SW 1271 (cell line): ENCODE measurements around the gene COL2A1.

Experiments used
- DNase-seq, 2 experiments: peaks; one replicate each; lab custom pipeline; 2025; lab: John Stamatoyannopoulos, UW

COL2A1 gene

DNA sequence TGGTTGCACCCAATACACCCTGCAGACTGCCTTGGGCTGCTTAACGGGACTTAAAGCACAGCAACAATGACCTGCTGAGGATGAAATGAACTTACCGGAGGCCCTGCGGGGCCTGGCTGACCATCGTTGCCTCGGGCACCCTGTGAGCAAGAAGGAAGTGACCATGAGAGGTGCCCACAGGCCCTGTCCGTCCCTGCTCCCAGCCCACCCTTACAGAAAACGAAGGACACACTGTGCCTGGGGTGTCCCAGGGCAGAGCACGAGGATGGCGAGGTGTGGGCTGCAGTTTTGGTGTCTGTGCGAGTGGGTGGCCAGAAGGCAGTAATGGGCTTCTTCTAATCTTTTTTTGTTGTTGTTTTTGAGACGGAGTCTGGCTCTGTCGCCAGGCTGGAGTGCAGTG is 14.6 kb downstream of the COL2A1 start:
- DNase-seq, result no peak

DNA sequence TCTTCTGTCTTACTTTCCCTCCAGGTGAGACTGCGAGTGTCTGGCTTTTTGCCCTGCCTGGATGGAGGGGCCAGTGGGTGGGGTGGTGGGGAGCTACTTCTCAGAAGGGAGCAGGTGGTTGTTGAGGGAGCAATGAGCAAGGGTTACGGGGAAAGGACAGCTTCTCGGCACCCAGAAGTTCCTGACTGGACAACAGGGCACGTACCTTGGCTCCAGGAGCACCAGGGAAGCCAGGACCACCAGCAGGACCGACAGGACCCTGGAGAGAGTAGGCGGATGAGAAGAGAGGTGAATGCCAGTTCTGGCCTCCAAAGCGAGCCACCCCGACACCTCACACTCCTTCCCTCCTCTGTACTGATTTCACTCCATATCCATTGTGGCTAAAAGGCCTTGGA is 15.3 kb downstream of the COL2A1 start:
- no peak for DNase-seq

GRCh38 chr12:47988073-47989022 is 15.9 kb downstream of the COL2A1 start:
- no peak for DNase-seq

GRCh38 chr12:47987411-47988072 is 16.7 kb downstream of the COL2A1 start:
- DNase-seq, result no peak

DNA sequence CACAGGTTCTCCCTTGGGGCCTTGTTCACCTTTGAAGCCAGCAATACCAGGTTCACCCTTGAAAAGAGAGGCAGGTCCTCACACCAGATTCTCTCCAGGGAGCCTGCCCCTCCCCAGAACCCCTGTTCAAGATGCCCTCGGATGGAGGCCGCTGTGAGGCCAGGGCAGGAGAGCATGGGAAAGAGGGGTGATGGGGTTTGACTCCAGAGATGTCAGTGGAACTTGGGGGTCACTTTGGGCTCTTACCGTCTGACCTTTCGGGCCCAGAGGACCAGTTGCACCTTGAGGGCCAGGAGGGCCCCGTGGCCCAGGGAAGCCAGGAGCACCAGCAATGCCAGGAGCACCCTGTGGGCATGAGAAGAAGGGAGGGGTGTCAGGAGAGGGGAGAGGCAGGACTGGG is 17.4 kb downstream of the COL2A1 start:
- DNase-seq, result no peak

GRCh38 chr12:47986291-47986660 is 18.0 kb downstream of the COL2A1 start:
- no peak for DNase-seq

DNA sequence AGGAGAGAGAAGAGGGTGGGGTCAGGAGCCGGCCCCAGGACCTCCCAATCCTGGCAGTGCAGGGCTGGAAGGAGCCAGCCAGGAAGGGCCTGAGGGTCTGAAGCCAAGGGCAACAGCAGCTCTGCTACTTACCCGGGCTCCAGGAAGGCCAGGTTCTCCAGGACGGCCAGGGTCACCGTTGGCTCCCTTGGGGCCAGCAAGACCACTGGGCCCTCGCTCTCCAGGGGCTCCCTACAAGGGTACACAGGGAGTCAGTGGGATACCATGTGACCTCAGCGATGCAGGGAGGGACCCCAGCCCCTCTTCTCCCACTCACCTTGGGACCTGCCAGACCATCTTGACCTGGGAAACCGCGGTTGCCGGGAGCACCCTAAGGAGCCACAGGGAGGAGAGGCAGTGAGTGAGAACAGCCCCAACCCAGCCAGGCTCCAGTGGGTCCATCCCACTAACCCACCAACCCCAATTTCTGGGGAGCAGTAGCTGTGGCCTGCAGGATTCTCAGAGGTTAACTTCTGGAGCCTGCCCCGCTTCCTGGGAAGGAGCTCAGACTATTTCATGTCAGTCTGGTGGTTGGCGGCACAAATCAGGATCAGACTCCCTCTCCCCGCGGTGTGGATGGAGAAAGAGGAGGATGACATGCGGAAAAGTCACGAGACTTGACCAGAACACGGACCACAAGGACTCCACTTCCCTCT is 18.5 kb downstream of the COL2A1 start:
- DNase-seq, result no peak

GRCh38 chr12:47984331-47984801 is 19.9 kb downstream of the COL2A1 start:
- no peak for DNase-seq

GRCh38 chr12:47983541-47984115 is 20.6 kb downstream of the COL2A1 start:
- no peak for DNase-seq

DNA sequence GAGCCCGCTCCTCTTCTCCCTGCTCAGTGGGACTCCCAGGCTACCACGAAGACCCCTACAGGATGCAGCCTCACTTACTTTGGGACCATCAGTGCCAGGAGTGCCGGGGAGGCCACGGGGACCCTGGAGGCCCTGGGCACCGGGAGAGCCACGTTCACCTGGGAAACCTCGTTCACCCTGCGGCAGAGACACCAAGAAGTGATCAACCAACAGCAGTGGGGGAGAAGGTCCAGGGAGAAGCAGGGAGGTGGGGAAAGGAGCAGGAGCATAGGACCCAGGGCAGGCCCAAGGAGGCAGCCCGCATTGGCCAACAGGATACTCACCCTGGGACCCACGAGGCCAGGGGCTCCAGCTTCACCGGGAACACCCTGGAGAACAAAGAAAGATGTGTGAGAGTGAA is 21.5 kb downstream of the COL2A1 start:
- no peak for DNase-seq

- no peak for DNase-seq
These were observed 22.0 kb downstream of the COL2A1 start for GRCh38 chr12:47982311-47982710.

DNA sequence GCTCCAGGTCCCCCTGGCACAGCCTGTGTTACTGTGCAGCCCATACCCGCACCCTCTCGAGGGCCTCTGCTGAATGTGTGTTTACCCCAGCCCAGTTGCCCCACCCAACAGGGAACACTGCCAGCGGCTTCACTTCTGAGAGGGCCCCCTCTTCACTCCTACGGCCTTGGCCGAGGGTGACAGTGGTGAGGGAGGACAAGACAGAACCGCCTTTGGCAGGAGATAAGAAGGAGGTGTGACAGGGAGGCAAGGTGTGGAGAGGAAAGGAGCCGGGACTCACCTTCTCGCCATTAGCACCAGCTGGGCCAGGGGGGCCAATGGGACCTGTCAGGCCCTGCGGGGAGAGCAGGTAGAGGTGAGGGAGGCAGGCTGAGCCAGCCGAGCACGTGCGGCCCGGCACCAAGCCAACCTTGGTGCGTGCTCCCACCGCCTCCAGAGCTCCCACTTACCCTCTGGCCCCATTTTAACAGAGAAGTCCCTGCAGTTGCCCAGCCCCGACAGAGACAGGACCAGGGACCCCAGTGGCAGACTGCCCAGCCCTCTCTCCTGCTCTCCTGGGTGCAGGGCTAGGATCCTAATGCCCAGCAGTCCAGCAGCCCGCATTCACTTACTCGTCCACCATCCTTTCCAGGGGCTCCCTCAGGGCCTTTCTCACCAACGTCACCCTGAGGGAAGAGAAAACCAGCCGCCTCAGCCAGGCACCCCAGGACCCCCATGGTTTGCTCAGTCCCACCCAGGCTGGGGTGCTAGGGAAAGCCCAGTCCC is 22.6 kb downstream of the COL2A1 start:
- DNase-seq, result no peak

DNA sequence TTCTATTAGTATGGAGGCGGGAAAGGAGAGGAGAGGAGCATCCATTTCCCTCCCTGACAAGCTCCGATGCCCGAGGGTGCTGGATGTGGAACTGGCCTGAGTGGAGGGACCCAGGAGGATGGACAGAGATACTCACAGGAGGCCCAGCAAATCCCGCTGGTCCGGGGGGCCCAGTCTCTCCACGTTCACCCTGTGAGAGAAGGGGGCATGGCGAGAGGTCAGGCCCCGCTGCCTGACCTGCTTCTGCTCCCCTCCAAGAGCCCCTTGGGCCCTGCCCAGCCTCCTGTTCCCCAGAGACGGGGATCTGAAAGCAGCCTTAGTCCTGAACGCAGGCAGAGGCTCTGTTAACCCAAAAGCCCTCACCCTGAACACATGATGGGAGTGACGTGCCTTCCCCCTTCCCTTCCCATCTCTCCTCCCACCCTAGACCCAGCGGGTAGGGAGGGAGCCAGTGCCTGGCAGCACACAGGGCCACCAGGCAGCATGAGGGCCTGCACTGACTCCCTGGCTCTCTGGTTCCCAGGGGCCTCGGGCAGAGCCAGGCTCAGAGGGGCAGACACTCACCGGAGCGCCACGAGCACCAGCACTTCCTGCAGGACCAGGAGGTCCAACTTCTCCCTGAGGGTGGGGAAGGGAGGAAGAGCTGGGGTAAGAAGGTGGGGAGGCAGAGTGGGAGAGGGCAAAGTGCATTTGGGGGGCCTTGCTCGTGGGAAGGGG is 23.3 kb downstream of the COL2A1 start:
- no peak for DNase-seq

DNA sequence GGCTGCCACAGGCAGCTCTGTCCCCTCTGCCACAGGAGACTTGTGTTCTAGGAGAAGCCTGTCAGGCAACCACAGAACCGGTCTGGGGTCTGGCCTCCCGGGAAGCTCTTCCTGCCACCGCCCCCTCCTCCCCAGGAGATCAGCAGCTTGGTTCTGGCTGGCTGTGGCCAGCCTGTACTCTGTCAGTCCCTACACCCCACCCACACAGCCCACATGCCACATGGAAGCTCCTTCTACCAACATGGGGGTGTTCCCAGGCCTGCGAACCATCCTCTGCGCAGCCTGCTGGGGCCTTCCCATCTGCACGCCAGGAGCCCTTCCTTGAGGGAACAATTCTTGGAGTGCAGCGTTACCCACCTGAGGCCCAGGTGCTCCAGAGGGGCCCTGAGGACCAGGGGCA is 24.1 kb downstream of the COL2A1 start:
- no peak for DNase-seq

DNA sequence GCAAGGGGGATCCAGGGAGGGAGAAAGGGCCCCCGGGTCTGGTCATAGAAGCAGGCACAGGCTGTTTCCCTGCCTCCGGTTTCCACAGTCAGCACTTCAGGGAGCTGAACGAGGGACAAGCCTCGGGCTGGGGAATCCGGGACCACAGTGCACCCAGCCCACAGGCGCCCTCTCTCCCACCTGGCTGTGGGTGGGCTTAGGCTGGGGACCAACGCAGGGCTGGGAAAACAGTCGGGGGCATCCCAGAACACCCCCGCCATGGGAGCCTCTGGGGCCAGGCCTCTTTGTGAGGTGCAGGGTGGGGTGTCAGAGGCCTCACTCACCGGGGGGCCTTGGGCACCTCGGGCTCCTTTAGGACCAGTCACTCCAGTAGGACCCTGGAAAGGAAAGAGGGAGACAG is 24.6 kb downstream of the COL2A1 start:
- no peak for DNase-seq

DNA sequence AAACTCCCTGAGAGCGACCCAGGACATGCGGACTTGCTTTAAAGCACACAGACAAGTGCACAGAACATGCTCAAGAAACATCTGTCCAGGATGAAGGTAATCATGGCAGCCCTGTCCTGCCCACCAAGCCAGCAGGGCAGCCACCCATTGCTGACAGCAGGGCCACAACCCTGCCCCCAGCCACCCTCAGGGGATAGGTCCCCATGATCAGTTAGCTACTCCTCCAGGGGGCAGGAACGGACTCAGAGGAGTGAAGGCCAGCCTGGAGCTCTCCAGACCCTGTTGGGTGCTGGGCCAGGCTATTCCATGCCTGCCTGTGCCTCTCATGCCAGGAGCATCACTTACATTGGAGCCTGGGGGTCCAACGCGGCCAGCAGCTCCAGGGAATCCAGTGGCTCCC is 25.1 kb downstream of the COL2A1 start:
- DNase-seq, result no peak

DNA sequence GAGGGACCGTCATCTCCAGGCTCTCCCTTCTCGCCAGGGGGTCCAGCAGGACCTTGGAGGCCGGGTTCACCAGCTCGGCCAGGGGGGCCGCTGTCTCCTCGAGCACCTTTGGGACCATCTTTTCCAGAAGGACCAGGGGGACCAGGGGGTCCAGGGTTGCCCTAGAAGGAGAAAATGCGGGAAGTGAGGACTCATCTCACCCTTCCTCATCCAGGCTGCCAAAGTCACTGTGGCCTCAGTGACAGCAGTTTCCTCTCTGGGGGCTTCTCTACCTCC is 25.7 kb downstream of the COL2A1 start:
- no peak for DNase-seq

DNA sequence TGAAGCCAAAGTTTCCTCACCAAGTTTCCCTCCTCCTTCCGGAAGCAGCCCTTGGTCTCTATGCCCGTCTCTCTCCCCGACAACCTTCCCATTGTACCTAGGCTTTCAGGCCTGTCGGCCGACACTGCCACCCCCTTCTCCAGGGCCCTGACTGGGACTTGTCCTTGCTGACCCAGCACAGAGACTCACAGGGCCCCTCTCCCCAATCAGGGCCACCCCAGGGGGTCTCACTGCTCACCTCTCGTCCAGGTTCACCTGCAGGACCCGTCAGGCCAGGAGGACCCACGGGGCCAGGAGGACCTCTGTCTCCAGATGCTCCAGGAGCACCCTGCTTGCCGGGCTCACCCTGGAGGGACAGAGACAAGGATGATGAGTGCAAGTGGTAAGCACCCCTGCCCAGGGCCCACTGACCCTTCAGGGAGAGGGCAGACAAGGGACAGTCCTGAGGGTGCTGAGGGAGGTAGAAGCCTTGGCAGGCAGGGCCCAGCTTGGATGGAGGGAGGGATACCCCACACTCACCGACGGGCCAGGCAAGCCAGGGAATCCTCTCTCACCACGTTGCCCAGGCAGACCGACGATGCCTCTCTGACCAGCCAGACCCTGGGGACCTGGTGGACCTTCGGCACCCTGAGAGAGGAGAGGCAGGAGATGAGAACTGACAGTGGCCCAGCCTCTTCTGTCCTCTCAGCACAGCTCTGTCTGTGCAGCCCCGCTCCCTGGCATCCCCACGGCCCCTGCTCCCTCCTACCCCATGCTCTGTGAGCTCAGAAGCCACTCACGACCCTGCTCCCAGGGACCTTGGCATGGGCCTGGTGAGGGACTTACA is 26.3 kb downstream of the COL2A1 start:
- no peak for DNase-seq

GRCh38 chr12:47977046-47977771 is 27.1 kb downstream of the COL2A1 start:
- DNase-seq, result no peak

DNA sequence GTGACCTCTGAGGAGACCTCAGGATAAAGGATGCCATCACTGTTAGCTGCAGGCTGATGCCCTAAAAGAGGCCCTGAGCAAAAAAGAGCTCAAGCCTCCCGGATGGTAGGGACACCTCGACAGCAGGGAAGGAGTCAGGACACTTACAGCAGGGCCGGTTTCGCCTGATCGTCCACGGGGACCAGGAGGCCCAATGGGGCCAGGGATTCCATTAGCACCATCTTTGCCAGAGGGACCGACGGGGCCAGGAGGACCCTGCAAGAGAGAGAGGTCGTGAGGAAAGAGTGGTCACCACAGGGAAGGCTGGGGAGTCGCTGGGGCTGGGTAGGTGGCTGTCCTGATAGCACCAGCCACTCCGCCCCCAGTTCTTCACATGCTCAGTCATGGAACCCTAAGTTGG is 28.5 kb downstream of the COL2A1 start:
- no peak for DNase-seq
